ENCODE data around the gene BCAS3.
"Not testable (repeated sequence)": the region's sequence is repeated elsewhere in the genome, so short reads cannot be mapped to it uniquely, and the experiment has no call there.

The BCAS3 gene

GRCh38 chr17:60923000-60923399 is 245.3 kb downstream of the BCAS3 start:
- POLR2A ChIA-PET (ENCODE audit: low non-redundant PET) = no interaction called here
- CTCF ChIA-PET = no interaction called here
- no peak for DNase-seq (ENCODE audit: low spot score)
- H3K27ac ChIP-seq = no peak overlapping the region
- no peak for TF ChIP-seq CTCF (conservative IDR thresholded peaks at IDR 0.05; ENCODE audit: low read depth)

GRCh38 chr17:60926466-60927183 is 249.0 kb downstream of the BCAS3 start:
- H3K27ac ChIP-seq = no peak overlapping the region
- TF ChIP-seq CTCF (conservative IDR thresholded peaks at IDR 0.05; ENCODE audit: low read depth) = no peak
- no peak for DNase-seq (ENCODE audit: low spot score)
- ChIA-PET POLR2A (ENCODE audit: low non-redundant PET) (no interaction called here), CTCF (no interaction called here)

- CTCF ChIA-PET = no interaction called here
- H3K27ac ChIP-seq = no peak overlapping the region
- POLR2A ChIA-PET (ENCODE audit: low non-redundant PET) = no interaction called here
- DNase-seq (ENCODE audit: low spot score) = no peak
- no peak for TF ChIP-seq CTCF (conservative IDR thresholded peaks at IDR 0.05; ENCODE audit: low read depth)
These were observed 256.1 kb downstream of the BCAS3 start for GRCh38 chr17:60933739-60934138.

GRCh38 chr17:60934723-60935122 is 257.1 kb downstream of the BCAS3 start:
- ChIA-PET CTCF (no interaction called here), POLR2A (ENCODE audit: low non-redundant PET) (no interaction called here)
- DNase-seq (ENCODE audit: low spot score) = no peak
- no peak overlapping the region for H3K27ac ChIP-seq
- TF ChIP-seq CTCF (conservative IDR thresholded peaks at IDR 0.05; ENCODE audit: low read depth) = no peak

GRCh38 chr17:60935991-60936390 is 258.3 kb downstream of the BCAS3 start:
- CTCF ChIA-PET; POLR2A ChIA-PET (ENCODE audit: low non-redundant PET); DNase-seq (ENCODE audit: low spot score); H3K27ac ChIP-seq: not testable (repeated sequence)

GRCh38 chr17:60939318-60939717 is 261.7 kb downstream of the BCAS3 start:
- DNase-seq (ENCODE audit: low spot score) = no peak
- CTCF ChIA-PET = no interaction called here
- H3K27ac ChIP-seq = no peak overlapping the region
- TF ChIP-seq CTCF (conservative IDR thresholded peaks at IDR 0.05; ENCODE audit: low read depth) = no peak
- POLR2A ChIA-PET (ENCODE audit: low non-redundant PET) = no interaction called here

- ChIA-PET POLR2A (ENCODE audit: low non-redundant PET) (no interaction called here), CTCF (interaction anchor here (0.6 kb wide), 1 partner anchor 72 kb away, joined by 6 read pairs; no protein-coding TSS in a partner anchor)
- no peak for TF ChIP-seq CTCF (conservative IDR thresholded peaks at IDR 0.05; ENCODE audit: low read depth)
- no peak overlapping the region for H3K27ac ChIP-seq
- DNase-seq (ENCODE audit: low spot score) = peak; percentile 19
These were observed 263.4 kb downstream of the BCAS3 start for GRCh38 chr17:60941028-60941427.

All from RWPE1 (cell line).